Raji (cell line): ENCODE measurements around the gene CPNE9.

Experiments
- POLR2A ChIP-seq: IDR thresholded peaks from 2 replicates; pipeline ENCODE4 v1.6.1; 2011; ENCODE audit warnings: low read depth, low read length, control low read depth; ENCODE audit not compliant: insufficient read depth

Gene CPNE9

DNA sequence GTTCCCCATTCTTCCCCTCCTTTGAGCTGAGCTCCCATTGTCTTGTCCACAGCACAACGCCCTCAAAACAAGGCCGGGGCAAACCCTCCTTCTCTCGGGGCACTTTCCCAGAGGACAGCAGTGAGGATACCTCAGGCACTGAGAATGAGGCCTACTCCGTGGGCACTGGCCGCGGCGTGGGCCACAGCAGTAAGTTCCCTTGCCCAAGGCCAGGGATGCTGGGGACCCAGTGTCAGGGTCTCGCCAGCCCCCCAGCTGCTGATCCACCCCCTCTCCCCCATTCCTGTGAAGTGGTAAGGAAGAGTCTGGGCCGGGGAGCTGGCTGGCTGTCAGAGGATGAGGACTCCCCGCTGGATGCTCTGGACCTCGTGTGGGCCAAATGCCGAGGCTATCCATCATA, 41.9 kb downstream of the CPNE9 start:
- no peak for TF ChIP-seq POLR2A

GRCh38 chr3:9746330-9746729, 42.7 kb downstream of the CPNE9 start:
- no peak for TF ChIP-seq POLR2A

DNA sequence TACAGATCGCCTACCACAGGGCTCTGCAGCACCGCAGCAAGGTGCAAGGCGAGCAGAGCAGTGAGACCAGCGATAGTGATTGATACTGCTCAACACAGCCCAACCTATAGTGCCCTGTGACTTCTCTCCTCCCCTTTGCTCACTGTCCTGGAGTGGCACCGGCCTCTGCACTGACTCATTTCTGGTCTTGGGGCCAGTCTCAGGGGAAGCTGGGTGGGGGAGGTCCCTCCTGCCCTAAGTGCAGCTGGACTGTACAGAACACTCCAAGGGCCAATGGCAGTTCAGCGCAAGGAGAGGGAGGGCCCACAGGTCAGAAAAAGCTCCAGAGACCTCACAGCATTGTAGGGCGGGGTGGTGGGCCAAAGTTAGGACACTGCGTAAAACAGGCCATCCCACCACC, 43.6 kb downstream of the CPNE9 start:
- TF ChIP-seq POLR2A = no peak

DNA sequence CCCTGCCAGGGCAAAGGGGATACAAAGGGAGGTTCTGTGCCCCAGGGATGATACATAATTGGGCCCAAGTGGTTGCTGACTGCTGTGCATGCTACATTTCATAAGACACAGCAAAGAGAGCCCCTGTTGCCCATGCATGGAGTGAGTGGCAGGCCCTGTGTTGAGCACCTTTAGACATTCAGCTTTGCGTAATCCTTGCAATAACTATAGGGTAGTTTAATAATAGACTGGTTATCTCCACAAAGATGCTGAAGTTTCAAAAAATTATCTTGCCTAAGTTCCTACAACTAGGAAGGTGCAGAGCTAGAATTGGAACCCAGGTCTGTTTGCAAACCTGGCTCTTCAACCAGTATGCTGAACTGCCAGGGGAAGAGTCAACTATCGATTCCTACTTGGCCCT, 44.4 kb downstream of the CPNE9 start:
- no peak for TF ChIP-seq POLR2A

- TF ChIP-seq POLR2A = no peak
Measured at GRCh38 chr3:9749296-9749644, 45.6 kb downstream of the CPNE9 start.

- TF ChIP-seq POLR2A = peak; percentile 93
Measured at GRCh38 chr3:9749645-9750555, 46.3 kb downstream of the CPNE9 start, which contains the start of gene OGG1. TSS of gene OGG1 (plus strand) at chr3:9749952. CDS start at chr3:9750287, 335 bp downstream.

DNA sequence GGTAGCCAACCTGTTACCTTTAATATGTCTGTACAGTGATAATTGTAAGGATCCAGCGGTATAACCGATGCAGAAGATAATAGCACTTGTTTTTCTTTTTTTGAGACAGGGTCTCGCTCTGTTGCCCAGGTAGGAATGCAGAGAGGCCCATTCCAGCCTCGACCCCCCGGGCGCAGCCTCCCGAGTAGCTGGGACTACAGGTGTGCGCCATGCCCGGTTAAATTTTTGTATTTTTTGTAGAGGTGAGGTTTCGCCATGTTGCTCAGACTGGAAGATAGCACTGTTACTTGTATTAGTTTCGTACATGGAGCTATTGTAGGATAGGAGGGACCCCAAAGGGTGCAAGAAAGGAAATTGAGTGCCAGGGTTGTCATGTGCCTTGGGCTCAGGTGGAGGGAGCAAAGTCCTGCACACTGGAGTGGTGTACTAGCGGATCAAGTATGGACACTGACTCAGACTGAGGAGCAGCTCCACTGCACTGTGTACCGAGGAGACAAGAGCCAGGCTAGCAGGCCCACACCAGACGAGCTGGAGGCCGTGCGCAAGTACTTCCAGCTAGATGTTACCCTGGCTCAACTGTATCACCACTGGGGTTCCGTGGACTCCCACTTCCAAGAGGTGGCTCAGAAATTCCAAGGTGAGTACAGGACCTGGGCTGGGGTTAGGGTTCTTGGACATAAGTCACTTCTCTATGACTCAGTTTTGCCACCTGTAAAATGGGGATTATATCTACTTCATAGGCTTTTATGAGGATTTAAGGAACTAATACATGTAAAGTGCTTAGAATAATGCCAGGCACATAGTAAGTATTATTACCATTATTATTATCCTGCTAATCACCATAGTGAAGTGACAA, 47.2 kb downstream of the CPNE9 start:
- no peak for TF ChIP-seq POLR2A

DNA sequence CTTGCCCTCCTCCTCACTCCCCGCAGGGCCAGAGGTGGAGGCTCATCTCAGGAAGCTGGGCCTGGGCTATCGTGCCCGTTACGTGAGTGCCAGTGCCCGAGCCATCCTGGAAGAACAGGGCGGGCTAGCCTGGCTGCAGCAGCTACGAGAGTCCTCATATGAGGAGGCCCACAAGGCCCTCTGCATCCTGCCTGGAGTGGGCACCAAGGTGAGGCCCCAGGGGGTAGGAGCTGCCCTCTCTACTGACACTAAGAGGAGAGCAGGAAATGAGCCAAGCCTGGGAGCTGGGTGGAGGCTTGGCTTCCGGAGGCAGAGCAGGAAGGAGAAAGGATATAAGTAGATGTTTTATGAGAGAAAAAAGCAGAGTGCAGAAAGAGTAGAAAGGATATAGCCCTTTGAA, 51.0 kb downstream of the CPNE9 start:
- TF ChIP-seq POLR2A = no peak

DNA sequence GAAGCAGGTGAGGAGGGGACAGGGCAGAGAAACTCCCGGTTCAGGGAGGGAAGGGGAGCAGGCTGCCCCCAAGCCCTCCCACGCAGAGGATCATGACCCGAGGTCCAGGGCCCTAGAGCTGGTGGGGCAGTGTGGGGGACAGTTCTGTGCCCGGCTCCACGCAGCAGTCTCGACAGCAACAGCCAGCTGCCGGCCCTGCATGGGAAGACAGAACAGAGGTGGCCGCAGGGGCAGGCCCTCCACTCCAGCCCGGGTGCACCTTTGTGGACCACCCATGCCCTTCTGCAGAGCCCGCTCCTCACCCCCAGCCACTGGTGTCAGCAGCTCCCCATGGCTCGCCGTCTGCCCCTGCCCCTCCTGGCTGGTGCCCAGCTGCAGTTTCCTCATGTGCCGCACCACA, 53.8 kb downstream of the CPNE9 start:
- no peak for TF ChIP-seq POLR2A

- TF ChIP-seq POLR2A = no peak
Measured at GRCh38 chr3:9760779-9761505, 57.3 kb downstream of the CPNE9 start.

DNA sequence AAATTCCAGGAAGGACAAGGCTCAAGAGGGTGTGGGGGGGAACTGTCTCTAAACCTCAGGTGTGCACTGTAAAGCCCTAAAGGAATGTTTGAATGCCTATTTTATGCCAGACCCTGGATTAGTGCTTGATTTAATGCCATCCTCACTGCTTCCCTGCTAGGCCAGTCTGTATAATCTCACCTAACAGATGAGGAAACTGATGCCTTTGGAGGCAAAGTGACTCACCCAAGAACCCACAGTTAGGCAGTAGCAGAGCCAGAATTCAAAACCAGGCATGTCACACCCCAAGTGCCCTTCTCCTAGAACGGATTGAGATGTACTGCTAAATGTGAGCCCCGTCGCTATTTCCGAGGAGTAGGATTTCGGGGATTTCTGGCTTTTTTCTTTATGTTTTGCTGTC, 58.3 kb downstream of the CPNE9 start:
- TF ChIP-seq POLR2A = no peak

- TF ChIP-seq POLR2A = no peak
Measured at GRCh38 chr3:9762871-9763270, 59.2 kb downstream of the CPNE9 start.

DNA sequence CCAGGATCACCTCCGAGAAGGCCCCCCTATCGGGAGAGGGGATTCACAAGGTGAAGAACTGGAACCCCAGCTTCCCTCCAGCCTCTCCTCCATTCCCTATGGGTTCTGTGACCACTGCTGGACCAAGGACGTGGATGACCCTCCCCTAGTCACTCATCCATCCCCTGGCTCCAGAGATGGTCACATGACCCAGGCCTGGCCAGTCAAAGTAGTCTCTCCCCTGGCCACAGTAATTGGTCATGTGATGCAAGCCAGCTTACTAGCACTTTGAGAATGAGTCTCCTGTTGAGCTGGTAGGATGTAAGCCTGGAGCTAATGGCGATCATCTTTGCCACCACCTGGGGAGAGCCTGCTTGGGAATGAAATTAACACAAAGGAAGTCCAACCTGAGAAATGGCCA, 62.2 kb downstream of the CPNE9 start:
- no peak for TF ChIP-seq POLR2A

DNA sequence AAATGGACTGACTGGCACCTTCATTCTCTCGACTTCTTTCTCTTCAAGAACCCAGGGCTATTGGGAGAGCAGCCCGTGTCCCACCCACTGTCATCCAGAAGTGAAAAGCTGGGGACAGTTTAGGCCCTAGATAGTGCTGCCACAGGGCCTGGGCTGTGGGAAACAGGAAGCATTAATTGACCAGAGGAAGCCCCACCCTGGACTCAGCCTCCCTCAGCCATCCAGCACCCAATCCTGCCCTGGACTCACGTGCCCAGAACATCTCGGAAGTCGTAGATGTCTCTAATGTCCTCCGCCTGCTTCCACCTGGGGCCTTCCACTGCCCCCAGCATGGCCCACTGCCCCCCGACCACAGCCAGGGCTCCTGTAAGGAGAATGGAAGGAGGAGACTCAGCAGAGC, 63.8 kb downstream of the CPNE9 start:
- TF ChIP-seq POLR2A = 0 out of 2 replicates have a peak, but pooled peaks have one; percentile 17

DNA sequence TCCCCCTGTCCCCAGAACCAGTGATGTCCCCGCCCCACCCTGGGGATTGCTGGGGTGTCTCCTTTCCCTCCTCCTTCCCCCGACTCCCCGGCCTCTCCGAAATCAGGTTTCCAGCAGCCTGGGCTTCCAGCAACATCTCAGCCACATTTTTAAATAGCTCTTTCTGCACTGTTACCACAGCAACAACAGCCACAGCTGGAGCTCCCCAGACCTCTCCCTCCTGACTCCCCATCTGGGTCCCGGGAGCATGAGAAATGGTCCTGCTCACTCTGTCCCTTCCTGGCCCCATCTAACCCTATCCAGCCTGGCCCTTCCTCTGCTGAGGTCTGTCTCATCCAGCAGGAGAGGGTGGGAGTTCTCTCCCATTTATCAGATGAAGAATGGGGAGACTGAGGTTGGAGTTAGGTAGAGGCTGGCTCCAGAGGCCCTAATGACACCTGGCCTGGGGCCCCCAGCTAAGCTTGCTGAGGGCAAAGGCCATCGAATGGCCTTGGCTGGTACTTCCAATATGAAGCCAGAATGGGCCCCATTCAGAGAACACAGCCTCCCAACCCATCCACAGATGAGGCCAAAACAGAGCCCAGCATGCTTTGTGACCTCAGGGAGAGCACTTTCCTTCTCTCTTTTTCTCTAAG, 64.6 kb downstream of the CPNE9 start:
- TF ChIP-seq POLR2A = no peak; the same call in 1 of the 2 replicates
